GF-D8 (cell line): ENCODE measurements around the gene SPATA17.
"Not testable (repeated sequence)": the region's sequence is repeated elsewhere in the genome, so short reads cannot be mapped to it uniquely, and the experiment has no call there.

Source experiments
- DNase-seq: peaks from one replicate; lab custom pipeline; 2025; lab: John Stamatoyannopoulos, UW

SPATA17 gene

GRCh38 chr1:217681806-217682205, 50.7 kb downstream of the SPATA17 start:
- DNase-seq = no peak

GRCh38 chr1:217687511-217687910, 56.4 kb downstream of the SPATA17 start:
- no peak for DNase-seq

GRCh38 chr1:217696140-217696539, 65.0 kb downstream of the SPATA17 start:
- DNase-seq = not testable (repeated sequence)

- no peak for DNase-seq
These were observed 72.2 kb downstream of the SPATA17 start for GRCh38 chr1:217703326-217703725.

- no peak for DNase-seq
These were observed 81.9 kb downstream of the SPATA17 start for GRCh38 chr1:217712925-217713597.

- DNase-seq = no peak
These were observed 84.5 kb downstream of the SPATA17 start for GRCh38 chr1:217715681-217716080.

GRCh38 chr1:217717959-217718358, 86.8 kb downstream of the SPATA17 start:
- DNase-seq = no peak

- DNase-seq = no peak
These were observed 87.7 kb downstream of the SPATA17 start for GRCh38 chr1:217718873-217719272.

GRCh38 chr1:217721692-217722091, 90.5 kb downstream of the SPATA17 start:
- DNase-seq = no peak

GRCh38 chr1:217734973-217735372, 103.8 kb downstream of the SPATA17 start:
- no peak for DNase-seq

GRCh38 chr1:217747156-217747769, 116.1 kb downstream of the SPATA17 start:
- no peak for DNase-seq

GRCh38 chr1:217769768-217770167, 138.6 kb downstream of the SPATA17 start:
- DNase-seq = no peak

- DNase-seq = no peak
These were observed 139.8 kb downstream of the SPATA17 start for GRCh38 chr1:217770918-217771317.

GRCh38 chr1:217776693-217777092, 145.5 kb downstream of the SPATA17 start:
- no peak for DNase-seq

GRCh38 chr1:217781056-217781455, 149.9 kb downstream of the SPATA17 start:
- no peak for DNase-seq

GRCh38 chr1:217791091-217791490, 159.9 kb downstream of the SPATA17 start:
- DNase-seq = no peak

- no peak for DNase-seq
These were observed 174.6 kb downstream of the SPATA17 start for GRCh38 chr1:217805792-217806191.

- no peak for DNase-seq
These were observed 181.0 kb downstream of the SPATA17 start for GRCh38 chr1:217812175-217812574.

GRCh38 chr1:217813031-217813430, 181.9 kb downstream of the SPATA17 start:
- DNase-seq = no peak

GRCh38 chr1:217837691-217838090, 206.5 kb downstream of the SPATA17 start:
- no peak for DNase-seq

GRCh38 chr1:217839161-217839560, 208.0 kb downstream of the SPATA17 start:
- DNase-seq = no peak

GRCh38 chr1:217846733-217847132, 215.6 kb downstream of the SPATA17 start:
- no peak for DNase-seq

GRCh38 chr1:217847643-217848042, 216.5 kb downstream of the SPATA17 start:
- no peak for DNase-seq
